H1 (cell line): Measurements from ENCODE around the gene RNASEH2C.

Experiments used
- ATF3 ChIP-seq: IDR thresholded peaks from 2 replicates; pipeline ENCODE4 v1.6.1; 2011; ENCODE audit warnings: low read depth, mild to moderate bottlenecking, low read length; ENCODE audit not compliant: insufficient read depth
- BRCA1 ChIP-seq: IDR thresholded peaks from 2 replicates; pipeline ENCODE4 v1.6.1; 2012; ENCODE audit warnings: low read depth, low read length, improper control_type of control experiment
- CHD2 ChIP-seq: IDR thresholded peaks from 2 replicates; pipeline ENCODE4 v1.6.1; 2012; ENCODE audit warnings: low read length, improper control_type of control experiment
- CTCF ChIP-seq, 3 experiments: IDR thresholded peaks; 1 replicate in 2 of 3; 2 replicates in 1 of 3; pipeline versions ENCODE4 v1.5.1 to v1.6.1; 2011; ENCODE audit warnings: low read length in 3 of 3, mild to moderate bottlenecking in 3 of 3, inconsistent platforms in 2 of 3, low read depth in 1 of 3, moderate library complexity in 1 of 3; ENCODE audit not compliant: insufficient read depth in 1 of 3; ENCODE audit errors: control extremely low read depth in 1 of 3
- EZH2 ChIP-seq: fragments of 200-600 bp; sonication (generic); IDR thresholded peaks from 2 replicates; pipeline ENCODE4 v1.7.1; 2012; ENCODE audit warnings: low read depth, mild to moderate bottlenecking, moderate library complexity, low read length, inconsistent platforms; ENCODE audit not compliant: severe bottlenecking
- KDM4A ChIP-seq: IDR thresholded peaks from one replicate; pipeline ENCODE4 v1.7.1; 2012; ENCODE audit warnings: low read depth, mild to moderate bottlenecking, moderate library complexity, low read length, inconsistent platforms; ENCODE audit not compliant: severe bottlenecking
- KDM5A ChIP-seq: fragments of 200-600 bp; IDR thresholded peaks from 2 replicates; pipeline ENCODE4 v1.7.1; 2012; ENCODE audit warnings: mild to moderate bottlenecking, low read length, inconsistent platforms, mixed read lengths
- MAX ChIP-seq: IDR thresholded peaks from 2 replicates; pipeline ENCODE4 v1.6.1; 2012; ENCODE audit warnings: inconsistent platforms
- POLR2AphosphoS5 ChIP-seq: IDR thresholded peaks from 2 replicates; pipeline ENCODE4 v1.6.1; 2011; ENCODE audit warnings: low read depth, low read length
- RBBP5 ChIP-seq: IDR thresholded peaks from 2 replicates; pipeline ENCODE4 v1.7.1; 2012; ENCODE audit warnings: low read depth, mild to moderate bottlenecking, inconsistent platforms, low read length, moderate library complexity, borderline replicate concordance
- ZNF274 ChIP-seq: IDR thresholded peaks from 2 replicates; pipeline ENCODE4 v1.7.0; 2012; ENCODE audit warnings: low read length, borderline replicate concordance; ENCODE audit errors: extremely low read depth

- no peak for TF ChIP-seq CTCF (IDR thresholded peaks at IDR 0.05; ENCODE audit: control extremely low read depth in 1 of 3, insufficient read depth in 1 of 3, low read depth in 1 of 3, low read length in 3 of 3)
- TF ChIP-seq BRCA1 = no peak
- TF ChIP-seq ZNF274 = no peak
- TF ChIP-seq ATF3 = no peak
- no peak for TF ChIP-seq POLR2AphosphoS5
- TF ChIP-seq RBBP5 = no peak
- TF ChIP-seq EZH2 = no peak
- no peak for TF ChIP-seq MAX
- no peak for TF ChIP-seq KDM4A
- no peak for TF ChIP-seq CHD2
- TF ChIP-seq KDM5A = no peak
These were observed 48.3 kb downstream of the RNASEH2C start for GRCh38 chr11:65672180-65672860.
